HCT116 (cell line): Measurements from ENCODE around the gene NARS2. TPM values are rescaled to one million over a fixed set of nuclear protein-coding genes. Genes with fewer than 3 reads are reported as not detected.

Experiments
- ATAC-seq: fragments of 200-7000 bp; cut with Tn5 transposase; 2 replicates; pipeline ENCODE4 v1.9.1; 2020; ENCODE audit warnings: mild to moderate bottlenecking, moderate library complexity
- BruUV-seq: library from RNA; stranded (reverse); fragments of 400-500 nt; replicated peaks from 2 replicates; lab custom pipeline; 2021; lab: Mats Ljungman, UMichigan
- CTCF ChIA-PET: fragments of 300-600 bp; sonication (Branson Sonifier 250); formaldehyde crosslinking; loops from one replicate; lab custom pipeline; 2021; ENCODE audit warnings: antibody characterized with exemption; lab: Charles Lee
- POLR2A ChIA-PET: fragments of 300-600, 350-600 bp; sonication (Branson Sonifier 250); formaldehyde crosslinking; loops from one replicate; lab custom pipeline; 2021; ENCODE audit warnings: antibody characterized with exemption; lab: Charles Lee
- RAD21 ChIA-PET, 2 experiments: fragments of 300-600 bp; sonication (Branson Sonifier 250); formaldehyde crosslinking; loops; one replicate each; lab custom pipeline; 2023; ENCODE audit warnings: low total read pairs in 2 of 2; ENCODE audit not compliant: uncharacterized antibody in 2 of 2, unreplicated experiment in 2 of 2, low non-redundant PET in 1 of 2; lab: Charles Lee
- DNase-seq: peaks from one replicate; pipeline ENCODE4 v3.0.0-alpha.2; 2010; ENCODE audit warnings: low read depth, low spot score
- H2AFZ ChIP-seq: fragments of 200-600 bp; shearing (Covaris generic), sonication (generic); 2 replicates; pipeline ENCODE4 v1.6.1; 2017; ENCODE audit warnings: low read depth, mixed run types, mixed read lengths, antibody characterized with exemption, low read length; ENCODE audit not compliant: poor library complexity, severe bottlenecking
- H3K27ac ChIP-seq: 2 replicates; pipeline ENCODE4 v1.5.1; 2012; ENCODE audit warnings: low read depth, low read length
- H3K27me3 ChIP-seq: fragments of 200-600 bp; sonication (generic); 2 replicates; pipeline ENCODE4 v1.6.1; 2016; ENCODE audit warnings: mixed run types, low read length, mixed read lengths; ENCODE audit not compliant: insufficient read depth
- H3K36me3 ChIP-seq, 2 experiments: fragments of 200-500 bp in 1 of 2; fragments of 200-600 bp in 1 of 2; sonication (Bioruptor generic) in 1 of 2; sonication (generic) in 1 of 2; 2 replicates each; pipeline versions ENCODE4 v1.5.1 to v1.6.1; 2014 to 2016; ENCODE audit warnings: low read length in 2 of 2, inconsistent platforms in 1 of 2, mixed read lengths in 1 of 2, mixed run types in 1 of 2; ENCODE audit not compliant: insufficient read depth in 2 of 2, control insufficient read depth in 1 of 2
- H3K4me1 ChIP-seq, 2 experiments: fragments of 200-600 bp in 1 of 2; sonication (generic) in 1 of 2; 2 replicates each; pipeline versions ENCODE4 v1.5.1 to v1.6.1; 2012 to 2017; ENCODE audit warnings: low read length in 2 of 2, inconsistent platforms in 1 of 2, mild to moderate bottlenecking in 1 of 2, mixed read lengths in 1 of 2, mixed run types in 1 of 2, moderate library complexity in 1 of 2; ENCODE audit not compliant: insufficient read depth in 2 of 2, control insufficient read depth in 1 of 2
- H3K4me2 ChIP-seq: fragments of 200-600 bp; sonication (generic); 2 replicates; pipeline ENCODE4 v1.6.1; 2017; ENCODE audit warnings: mixed run types, low read length, mixed read lengths
- H3K4me3 ChIP-seq, 2 experiments: fragments of 200-600 bp in 1 of 2; sonication (generic) in 1 of 2; replicated peaks in 1 of 2; 2 replicates each; pipeline ENCODE4 v1.5.1; 2011 to 2016; ENCODE audit warnings: low read length in 2 of 2, control low read depth in 1 of 2, low read depth in 1 of 2, mild to moderate bottlenecking in 1 of 2, mixed read lengths in 1 of 2, mixed run types in 1 of 2
- H3K79me2 ChIP-seq: fragments of 200-600 bp; sonication (generic); 2 replicates; pipeline ENCODE4 v1.6.1; 2017; ENCODE audit warnings: mild to moderate bottlenecking, mixed run types, low read length, moderate library complexity, mixed read lengths; ENCODE audit not compliant: insufficient read depth
- H3K9ac ChIP-seq: fragments of 200-600 bp; sonication (generic); 2 replicates; pipeline ENCODE4 v1.6.1; 2016; ENCODE audit warnings: low read length, mixed read lengths
- H3K9me2 ChIP-seq: fragments of 200-600 bp; sonication (generic), shearing (Covaris generic); 2 replicates; pipeline ENCODE4 v1.6.1; 2017; ENCODE audit warnings: mixed run types, mild to moderate bottlenecking, moderate library complexity; ENCODE audit not compliant: insufficient read depth
- H3K9me3 ChIP-seq, 2 experiments: fragments of 200-500 bp in 1 of 2; fragments of 200-600 bp in 1 of 2; sonication (Bioruptor generic) in 1 of 2; sonication (generic) in 1 of 2; 2 replicates each; pipeline ENCODE4 v1.6.1; 2014 to 2017; ENCODE audit warnings: low read length in 2 of 2, mixed read lengths in 2 of 2, inconsistent platforms in 1 of 2, low read depth in 1 of 2, mild to moderate bottlenecking in 1 of 2, mixed run types in 1 of 2, moderate library complexity in 1 of 2; ENCODE audit not compliant: control insufficient read depth in 1 of 2, insufficient read depth in 1 of 2
- H4K20me1 ChIP-seq: fragments of 200-600 bp; sonication (generic), shearing (Covaris generic); 2 replicates; pipeline ENCODE4 v1.6.1; 2017; ENCODE audit warnings: mixed run types, mild to moderate bottlenecking, moderate library complexity; ENCODE audit not compliant: insufficient read depth
- ATF3 ChIP-seq: IDR thresholded peaks from 2 replicates; pipeline ENCODE4 v1.6.1; 2012
- CBX3 ChIP-seq: IDR thresholded peaks from 2 replicates; pipeline ENCODE4 v1.6.1; 2012; ENCODE audit warnings: low read depth
- CEBPB ChIP-seq: IDR thresholded peaks from 2 replicates; pipeline ENCODE4 v1.6.1; 2012; ENCODE audit warnings: low read depth
- EGR1 ChIP-seq: IDR thresholded peaks from 2 replicates; pipeline ENCODE4 v1.6.1; 2012; ENCODE audit warnings: low read depth
- ELF1 ChIP-seq: IDR thresholded peaks from 2 replicates; pipeline ENCODE4 v1.6.1; 2012; ENCODE audit warnings: low read depth, borderline replicate concordance
- EZH2 ChIP-seq: fragments of 200-600 bp; sonication (generic); IDR thresholded peaks from 2 replicates; pipeline ENCODE4 v1.6.1; 2017; ENCODE audit warnings: antibody characterized with exemption, mixed run types
- EZH2phosphoT487 ChIP-seq: fragments of 200-600 bp; IDR thresholded peaks from 2 replicates; pipeline ENCODE4 v1.6.1; 2018; ENCODE audit warnings: antibody characterized with exemption, borderline replicate concordance
- FOSL1 ChIP-seq: IDR thresholded peaks from 2 replicates; pipeline ENCODE4 v1.6.1; 2012; ENCODE audit warnings: low read depth
- JUND ChIP-seq: IDR thresholded peaks from 2 replicates; pipeline ENCODE4 v1.6.1; 2012
- MAX ChIP-seq: IDR thresholded peaks from 2 replicates; pipeline ENCODE4 v1.6.1; 2012
- POLR2A ChIP-seq: IDR thresholded peaks from 2 replicates; pipeline ENCODE4 v1.7.0; 2011; ENCODE audit warnings: borderline replicate concordance; ENCODE audit not compliant: insufficient read depth, insufficient read length; ENCODE audit errors: extremely low read depth
- POLR2AphosphoS5 ChIP-seq: IDR thresholded peaks from 2 replicates; pipeline ENCODE4 v1.6.1; 2011; ENCODE audit warnings: mild to moderate bottlenecking, low read depth, low read length, moderate library complexity
- RAD21 ChIP-seq: IDR thresholded peaks from 2 replicates; pipeline ENCODE4 v1.6.1; 2012; ENCODE audit warnings: low read depth, mild to moderate bottlenecking
- SRF ChIP-seq: IDR thresholded peaks from 2 replicates; pipeline ENCODE4 v1.6.1; 2012; ENCODE audit warnings: low read depth
- TCF7L2 ChIP-seq: IDR thresholded peaks from 2 replicates; pipeline ENCODE4 v1.7.0; 2011; ENCODE audit warnings: borderline replicate concordance, inconsistent platforms; ENCODE audit not compliant: insufficient read depth, insufficient read length; ENCODE audit errors: extremely low read depth
- YY1 ChIP-seq: IDR thresholded peaks from 2 replicates; pipeline ENCODE4 v1.6.1; 2011; ENCODE audit warnings: low read length, low read depth, moderate library complexity, mild to moderate bottlenecking; ENCODE audit not compliant: insufficient replicate concordance; ENCODE audit errors: extremely low read depth
- ZFX ChIP-seq: fragments of 450-650 bp; IDR thresholded peaks from 2 replicates; pipeline ENCODE4 v1.6.1; 2017
- ZNF274 ChIP-seq: fragments of 200-500 bp; sonication (Bioruptor generic); IDR thresholded peaks from 2 replicates; pipeline ENCODE4 v1.6.1; 2014; ENCODE audit warnings: mild to moderate bottlenecking, low read depth, low read length, inconsistent platforms
- intact Hi-C: fragments of 100-400 bp; cut with micrococcal nuclease; formaldehyde crosslinking; loops from 2 replicates; pipeline ENCODE4 v1.10.0; 2022
- total RNA-seq: library from RNA; stranded (reverse); gene quantifications from one replicate; pipeline ENCODE4 v1.2.1, GENCODE V29; 2021; ENCODE audit not compliant: unreplicated experiment
- TF ChIP-seq, protein P1 (sequence below): IDR thresholded peaks from 2 replicates; pipeline ENCODE4 v1.6.1; 2011; ENCODE audit warnings: mild to moderate bottlenecking, low read length, moderate library complexity; ENCODE audit not compliant: insufficient replicate concordance; ENCODE audit errors: extremely low read depth

NARS2 gene
- total RNA-seq, 1 experiment from 2014 or later = 26.0 TPM

- no peaks in the 10 kb centered on the region for H3K79me2 ChIP-seq
- no peaks in the 10 kb centered on the region for H4K20me1 ChIP-seq
- H2AFZ ChIP-seq = no peak overlapping the region
- no peaks in the 10 kb centered on the region for H3K9me2 ChIP-seq
- no peaks in the 10 kb centered on the region for H3K27me3 ChIP-seq
- no peak overlapping the region for H3K4me2 ChIP-seq
- H3K36me3 ChIP-seq = no peaks in the 10 kb centered on the region
- no peak overlapping the region for H3K9ac ChIP-seq
- no peak overlapping the region for H3K27ac ChIP-seq
- intact Hi-C loops = no loop called here
- no peak for ATAC-seq
- no peak overlapping the region for H3K4me3 ChIP-seq
- no TSS peak for BruUV-seq
- ChIA-PET CTCF (no interaction called here), RAD21 (no interaction called here), POLR2A (no interaction called here)
- H3K9me3 ChIP-seq = no peaks in the 10 kb centered on the region
- DNase-seq = no peak
- H3K4me1 ChIP-seq = peaks cover 0 to 7% of the 10 kb centered on the region in 2 experiments; a peak in 2 of 4 replicates
- TF ChIP-seq EGR1 (no peak), POLR2AphosphoS5 (no peak), EZH2phosphoT487 (no peak), YY1 (no peak), ELF1 (no peak), CBX3 (no peak), ZNF274 (no peak), FOSL1 (no peak), EZH2 (no peak), POLR2A (no peak), CEBPB (no peak), RAD21 (no peak)
Observed at GRCh38 chr11:78403781-78404180, 170.9 kb downstream of the NARS2 start.

DNA sequence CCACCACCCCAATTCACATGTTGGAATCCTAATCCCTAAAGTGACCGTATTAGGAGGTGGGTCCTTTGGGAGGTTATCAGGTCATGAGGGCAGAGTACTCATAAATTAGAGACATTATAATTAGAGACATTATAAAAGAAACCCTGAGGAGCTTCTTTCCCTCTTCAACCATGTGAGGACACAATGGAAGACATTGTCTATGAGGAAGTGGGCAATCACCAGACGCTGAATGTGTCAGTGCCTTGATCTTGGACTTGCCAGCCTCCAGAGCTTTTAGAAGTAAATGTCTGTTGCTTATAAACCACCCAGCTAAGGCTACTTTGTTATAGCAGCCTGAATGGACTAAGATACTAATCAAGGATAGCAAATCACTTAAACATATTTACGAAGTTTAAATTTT lies 171.8 kb downstream of the NARS2 start:
- no peak overlapping the region for H2AFZ ChIP-seq
- RAD21 ChIA-PET = no interaction called here
- CTCF ChIA-PET = no interaction called here
- no peaks in the 10 kb centered on the region for H3K27me3 ChIP-seq
- H3K9me3 ChIP-seq = no peaks in the 10 kb centered on the region
- no peak overlapping the region for H3K27ac ChIP-seq
- POLR2A ChIA-PET = no interaction called here
- no TSS peak for BruUV-seq
- no peak for ATAC-seq
- no peaks in the 10 kb centered on the region for H3K36me3 ChIP-seq
- H3K79me2 ChIP-seq = no peaks in the 10 kb centered on the region
- H3K4me2 ChIP-seq = no peak overlapping the region
- peaks cover 0 to 7% of the 10 kb centered on the region in 2 experiments; a peak in 2 of 4 replicates for H3K4me1 ChIP-seq
- DNase-seq = no peak
- H3K9me2 ChIP-seq = no peaks in the 10 kb centered on the region
- H3K4me3 ChIP-seq = no peak overlapping the region
- no peaks in the 10 kb centered on the region for H4K20me1 ChIP-seq
- intact Hi-C loops = no loop called here
- H3K9ac ChIP-seq = no peak overlapping the region
- TF ChIP-seq MAX (no peak), CBX3 (no peak), FOSL1 (no peak), ATF3 (no peak), EZH2phosphoT487 (no peak), JUND (no peak), TCF7L2 (no peak), EZH2 (no peak), ZNF274 (no peak), CEBPB (no peak), ZFX (no peak), SRF (no peak), ELF1 (no peak)
- TF ChIP-seq, protein P1, sequence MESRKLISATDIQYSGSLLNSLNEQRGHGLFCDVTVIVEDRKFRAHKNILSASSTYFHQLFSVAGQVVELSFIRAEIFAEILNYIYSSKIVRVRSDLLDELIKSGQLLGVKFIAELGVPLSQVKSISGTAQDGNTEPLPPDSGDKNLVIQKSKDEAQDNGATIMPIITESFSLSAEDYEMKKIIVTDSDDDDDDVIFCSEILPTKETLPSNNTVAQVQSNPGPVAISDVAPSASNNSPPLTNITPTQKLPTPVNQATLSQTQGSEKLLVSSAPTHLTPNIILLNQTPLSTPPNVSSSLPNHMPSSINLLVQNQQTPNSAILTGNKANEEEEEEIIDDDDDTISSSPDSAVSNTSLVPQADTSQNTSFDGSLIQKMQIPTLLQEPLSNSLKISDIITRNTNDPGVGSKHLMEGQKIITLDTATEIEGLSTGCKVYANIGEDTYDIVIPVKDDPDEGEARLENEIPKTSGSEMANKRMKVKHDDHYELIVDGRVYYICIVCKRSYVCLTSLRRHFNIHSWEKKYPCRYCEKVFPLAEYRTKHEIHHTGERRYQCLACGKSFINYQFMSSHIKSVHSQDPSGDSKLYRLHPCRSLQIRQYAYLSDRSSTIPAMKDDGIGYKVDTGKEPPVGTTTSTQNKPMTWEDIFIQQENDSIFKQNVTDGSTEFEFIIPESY = no peak
